Spleen (tissue), 11 donors: Measurements from ENCODE around the gene CCL21. TPM values are rescaled to one million over a fixed set of nuclear protein-coding genes. Genes with fewer than 3 reads are reported as not detected.
A peak's percentile ranks its signal among the peaks of the same experiment; 100 is the strongest.

ENCODE experiments used
- DNase-seq: peaks from one replicate; pipeline ENCODE4 v3.0.0-alpha.2; 2020
- H3K27ac ChIP-seq, 8 donors: fragments of 200-600 bp; sonication (generic) in 7 of 8; 1 replicate in 4 of 8; 2 replicates in 4 of 8; pipeline versions ENCODE4 v1.5.0 to v1.8.0; 2016 to 2021; ENCODE audit warnings: inconsistent platforms in 4 of 8, mild to moderate bottlenecking in 4 of 8, moderate library complexity in 1 of 8
- H3K27me3 ChIP-seq, 7 donors: fragments of 200-600 bp; sonication (generic) in 6 of 7; replicated peaks in 1 of 7; 1 replicate in 4 of 7; 2 replicates in 3 of 7; pipeline versions ENCODE4 v1.5.0 to v1.8.0; 2016 to 2021; ENCODE audit warnings: inconsistent platforms in 3 of 7, mild to moderate bottlenecking in 1 of 7
- H3K36me3 ChIP-seq, 6 donors: fragments of 200-600 bp; sonication (generic) in 5 of 6; 1 replicate in 4 of 6; 2 replicates in 2 of 6; pipeline versions ENCODE4 v1.5.0 to v1.8.0; 2016 to 2021; ENCODE audit warnings: inconsistent platforms in 2 of 6
- H3K4me1 ChIP-seq, 6 donors: fragments of 200-600 bp; sonication (generic) in 5 of 6; 1 replicate in 3 of 6; 2 replicates in 3 of 6; pipeline versions ENCODE4 v1.5.0 to v1.8.0; 2016 to 2021; ENCODE audit warnings: inconsistent platforms in 3 of 6
- H3K4me3 ChIP-seq, 8 donors: fragments of 200-600 bp; sonication (generic) in 7 of 8; 1 replicate in 4 of 8; 2 replicates in 4 of 8; pipeline versions ENCODE4 v1.5.0 to v1.8.0; 2016 to 2021; ENCODE audit warnings: inconsistent platforms in 4 of 8, mild to moderate bottlenecking in 4 of 8, moderate library complexity in 2 of 8
- H3K9me3 ChIP-seq, 8 donors: fragments of 200-600 bp; sonication (generic) in 7 of 8; 1 replicate in 4 of 8; 2 replicates in 4 of 8; pipeline versions ENCODE4 v1.5.0 to v1.8.0; 2016 to 2021; ENCODE audit warnings: inconsistent platforms in 4 of 8
- CTCF ChIP-seq, 11 experiments: fragments of 200-600 bp in 7 of 11; fragments of 450-650 bp in 4 of 11; sonication (generic) in 4 of 11; IDR thresholded peaks in 8 of 11; conservative IDR thresholded peaks in 3 of 11; 1 replicate in 7 of 11; 2 replicates in 4 of 11; pipeline versions ENCODE4 v1.4.0 to v1.8.0; 2016 to 2021; ENCODE audit warnings: antibody characterized with exemption in 11 of 11, inconsistent platforms in 4 of 11, mild to moderate bottlenecking in 1 of 11
- POLR2A ChIP-seq, 3 donors: fragments of 450-650 bp; IDR thresholded peaks; one replicate each; pipeline ENCODE4 v1.5.1; 2017; ENCODE audit warnings: antibody characterized with exemption in 3 of 3, mild to moderate bottlenecking in 1 of 3
- POLR2AphosphoS5 ChIP-seq, 3 donors: sonication (generic); formaldehyde crosslinking; IDR thresholded peaks; one replicate each; pipeline ENCODE4 v1.5.1; 2017; ENCODE audit warnings: antibody characterized with exemption in 3 of 3
- WGBS, 5 donors: extraction: QIAGEN DNeasy Blood & Tissue Kit in 3 of 5; methylation state at CpG; one replicate each; pipeline versions ENCODE4 v1.1.5 to v1.1.7; 2013 to 2018; 5-methylcytosine and 5-hydroxymethylcytosine counted together
- intact Hi-C: fragments of 100-400 bp; cut with DNase I; formaldehyde crosslinking; loops from one replicate; pipeline ENCODE4 v1.15.0; 2023; ENCODE audit warnings: low total_unique reads
- polyA plus RNA-seq, 3 donors: library from polyadenylated mRNA; stranded (reverse); fragments of 200-250 nt; gene quantifications; one replicate each; pipeline ENCODE4 v1.2.1, GENCODE V29; 2013
- total RNA-seq, 7 donors: library from RNA; depleted of rRNA in 3 of 7; stranded (reverse); fragments of >200 nt in 3 of 7; fragmentation: NEBNext Ultra II Directional in 4 of 7; extraction: Animal tissue kit (Norgen Biotek cat#: 25700) in 4 of 7; gene quantifications; one replicate each; pipeline versions ENCODE4 v1.1.0 to v1.2.1, GENCODE V29; 2016 to 2021
- donor health status: healthy with polysubstance abuse.
- donor health status: DM: no; HTN: no; CAD: no; lungs with moderate emphysema.
- donor health status: DM: no; HTN: no; CAD: no.
- donor health status: Bipolar disorder and iron deficiency.
- donor health status: healthy.
- donor health status: DM: no; HTN: no; CAD: no.
- donor health status: DM: yes; HTN: yes; CAD: no.

CCL21 gene
- total and polyA plus RNA-seq, 10 donors, result 45.1 to 367 (median 186) TPM

GRCh38 chr9:34671307-34671706 is 38.6 kb downstream of the CCL21 start:
- H3K4me1 ChIP-seq, result peaks cover 0 to 15% (median 4%) of the 10 kb centered on the region in 6 donors
- intact Hi-C loops, result no loop called here
- DNase-seq, result no peak
- no peaks in the 10 kb centered on the region for H3K27me3 ChIP-seq
- TF ChIP-seq CTCF (IDR thresholded peaks at IDR 0.05 in 8 of 11, conservative IDR thresholded peaks at IDR 0.05 in 3 of 11) (no peak), POLR2AphosphoS5 (IDR thresholded peaks at IDR 0.05) (no peak), POLR2A (IDR thresholded peaks at IDR 0.05) (no peak)
- peaks cover 0 to 18% (median 13%) of the 10 kb centered on the region in 8 donors for H3K9me3 ChIP-seq
- no peak overlapping the region for H3K27ac ChIP-seq
- WGBS, 5 donors, result 81 to 100% (median 94%) methylated on average over 1 of the region's 1 CpG
- H3K4me3 ChIP-seq, result no peak overlapping the region
- peaks cover 0 to 16% (median 0%) of the 10 kb centered on the region in 6 donors for H3K36me3 ChIP-seq

- Histone ChIP-seq H3K27ac (no peak overlapping the region), H3K4me3 (no peak overlapping the region), H3K9me3 (peaks cover 0 to 18% (median 13%) of the 10 kb centered on the region in 8 donors), H3K27me3 (no peaks in the 10 kb centered on the region), H3K36me3 (peaks cover 0 to 16% (median 0%) of the 10 kb centered on the region in 6 donors), H3K4me1 (peaks cover 0 to 26% (median 10%) of the 10 kb centered on the region in 6 donors)
- DNase-seq, result no peak
- intact Hi-C loops, result no loop called here
- 85 to 95% (median 92%) methylated on average over 5 of the region's 5 CpGs for WGBS, 5 donors
- TF ChIP-seq CTCF (IDR thresholded peaks at IDR 0.05 in 8 of 11, conservative IDR thresholded peaks at IDR 0.05 in 3 of 11) (no peak), POLR2AphosphoS5 (IDR thresholded peaks at IDR 0.05) (no peak), POLR2A (IDR thresholded peaks at IDR 0.05) (no peak)
Measured at GRCh38 chr9:34669809-34670562, 40.0 kb downstream of the CCL21 start.

GRCh38 chr9:34665381-34666250 is 44.3 kb downstream of the CCL21 start:
- DNase-seq, result peak; percentile 97
- TF ChIP-seq CTCF (IDR thresholded peaks at IDR 0.05 in 8 of 11, conservative IDR thresholded peaks at IDR 0.05 in 3 of 11) (peak in 2 of 11 experiments; percentile 16 to 41), POLR2AphosphoS5 (IDR thresholded peaks at IDR 0.05) (peak; percentile 78 to 93 (median 86)), POLR2A (IDR thresholded peaks at IDR 0.05) (no peak)
- 1 to 6% (median 5%) methylated on average over 30 to 55 of the region's 55 CpGs for WGBS, 5 donors
- peak overlapping the region; percentile 82 to 98 (median 97) for H3K27ac ChIP-seq
- intact Hi-C loops, result no loop called here
- peak overlapping the region; percentile 45 to 76 (median 60) for H3K4me3 ChIP-seq
- peaks cover 3 to 46% (median 21%) of the 10 kb centered on the region in 6 donors for H3K4me1 ChIP-seq
- no peaks in the 10 kb centered on the region for H3K27me3 ChIP-seq
- H3K36me3 ChIP-seq, result peaks cover 0 to 29% (median 0%) of the 10 kb centered on the region in 6 donors
- H3K9me3 ChIP-seq, result peaks cover 0 to 16% (median 12%) of the 10 kb centered on the region in 8 donors
